ENCODE measurements around the gene DNAJC28.
"Not testable (repeated sequence)": the region's sequence is repeated elsewhere in the genome, so short reads cannot be mapped to it uniquely, and the experiment has no call there.

Gene DNAJC28

GRCh38 chr21:33481314-33481943, 10.1 kb downstream of the DNAJC28 start:
- no peak for DNase-seq (ENCODE audit: low spot score)

DNA sequence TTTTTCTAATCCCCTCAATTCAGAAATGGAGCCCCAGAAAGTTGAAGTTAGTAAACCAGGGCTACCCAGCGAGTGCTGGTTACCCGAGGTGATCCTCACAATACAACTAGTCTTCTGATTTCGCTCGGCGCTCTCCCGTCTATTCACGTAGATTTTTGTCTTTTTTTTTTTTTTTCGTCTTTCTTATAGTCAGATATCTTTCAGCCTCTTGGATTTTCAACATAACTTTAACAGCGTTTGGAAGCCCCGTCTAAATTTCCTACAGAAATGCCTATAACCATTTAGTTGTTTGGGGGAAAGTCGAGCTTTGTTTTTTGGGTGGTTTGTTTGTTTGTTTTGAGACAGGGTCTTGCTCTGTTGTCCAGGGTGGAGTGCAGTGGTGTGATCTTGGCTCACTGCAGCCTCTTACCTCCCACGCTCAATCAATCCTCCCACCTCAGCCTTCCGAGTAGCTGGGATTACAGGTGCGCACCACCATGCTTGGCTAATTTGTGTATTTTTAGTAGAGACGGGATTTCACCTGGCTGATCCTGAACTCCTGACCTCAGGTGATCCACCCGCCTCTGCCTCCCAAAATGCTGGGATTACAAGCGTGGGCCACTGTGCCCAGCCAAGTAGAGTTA, 10.9 kb downstream of the DNAJC28 start:
- DNase-seq (ENCODE audit: low spot score), result no peak

DNA sequence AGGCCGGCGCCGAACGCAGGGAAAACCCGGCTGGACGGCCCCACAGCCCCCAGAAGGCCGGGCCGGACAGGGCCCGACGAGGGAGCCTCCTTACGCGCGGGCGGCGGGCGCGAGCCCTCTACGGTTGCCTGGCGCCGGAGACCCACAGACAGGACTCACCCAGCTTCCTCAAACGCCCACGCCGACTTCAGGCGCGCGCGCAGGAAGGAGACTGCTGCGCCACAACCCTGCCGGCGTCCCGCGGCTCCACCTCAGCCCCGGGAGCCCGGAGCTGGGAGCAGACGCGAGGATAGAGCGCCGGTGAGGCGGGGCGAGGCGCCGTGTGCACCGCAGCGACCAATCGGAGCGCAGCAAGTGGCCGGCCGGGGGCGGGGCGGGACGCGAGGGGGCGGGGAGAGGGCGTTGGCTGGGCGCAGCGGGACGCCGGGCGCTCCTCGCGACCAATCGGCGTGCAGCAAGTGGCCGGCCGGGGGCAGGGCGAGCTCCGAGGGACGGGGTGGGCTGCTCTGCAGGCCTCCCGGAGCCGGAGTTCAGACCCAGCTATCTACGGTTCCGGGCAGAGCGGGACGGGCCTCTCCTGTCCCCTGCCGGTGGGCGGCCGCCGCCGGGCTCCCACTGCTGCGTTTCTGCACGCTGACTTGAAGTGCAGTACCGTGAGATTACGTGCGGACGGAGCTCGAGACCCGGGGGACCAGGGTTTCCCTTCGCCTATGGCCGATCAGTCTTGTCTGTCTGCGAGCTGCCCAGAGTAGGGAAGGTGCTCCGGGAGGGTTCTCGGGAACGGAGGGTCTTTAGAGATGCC, 11.6 kb downstream of the DNAJC28 start, which contains the start of gene TMEM50B:
TSS of gene TMEM50B (minus strand) at position 296 of the 802 bp plus-strand sequence. CDS start 11,089 bp downstream, outside the sequence.
- peak; percentile 97 for DNase-seq (ENCODE audit: low spot score)

- DNase-seq (ENCODE audit: low spot score), result peak; percentile 32
These were observed 12.4 kb downstream of the DNAJC28 start for GRCh38 chr21:33478935-33479678.

DNA sequence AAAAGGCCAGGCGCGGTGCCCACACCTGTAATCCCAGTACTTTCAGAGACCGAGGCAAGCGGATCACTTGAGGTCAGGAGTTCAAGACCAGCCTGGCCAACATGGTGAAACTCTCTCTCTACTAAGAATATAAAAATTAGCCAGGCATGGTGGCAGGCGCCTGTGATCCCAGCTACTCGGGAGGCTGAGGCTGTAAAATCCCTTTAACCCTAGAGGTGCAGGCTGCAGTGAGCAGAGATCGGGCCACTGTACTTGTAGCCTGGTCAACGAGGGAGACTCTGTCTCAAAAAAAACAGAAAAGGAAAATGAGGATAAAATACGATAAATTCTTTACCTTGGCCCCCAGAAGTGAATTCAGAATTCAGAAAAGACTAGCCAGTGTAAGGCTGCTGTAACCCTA, 13.3 kb downstream of the DNAJC28 start:
- DNase-seq (ENCODE audit: low spot score), result no peak

DNA sequence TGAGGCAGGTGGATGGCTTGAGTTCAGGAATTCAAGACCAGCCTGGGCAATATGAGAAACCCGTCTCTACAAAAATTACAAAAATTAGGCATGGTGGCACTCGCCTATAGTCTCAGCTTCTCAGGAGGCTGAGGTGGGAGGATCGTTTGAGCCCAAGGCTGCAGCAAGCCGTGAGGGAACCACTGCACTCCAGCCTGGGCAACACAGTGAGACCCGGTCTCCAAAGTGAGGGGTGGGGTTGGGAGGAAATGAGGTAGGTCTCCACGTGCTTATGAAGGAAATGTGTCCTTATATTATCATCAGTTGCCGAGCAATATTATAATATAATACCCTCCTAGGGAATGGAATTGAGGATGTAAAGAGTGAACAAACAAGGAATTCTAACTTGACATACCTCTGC, 14.4 kb downstream of the DNAJC28 start:
- DNase-seq (ENCODE audit: low spot score), result no peak

DNA sequence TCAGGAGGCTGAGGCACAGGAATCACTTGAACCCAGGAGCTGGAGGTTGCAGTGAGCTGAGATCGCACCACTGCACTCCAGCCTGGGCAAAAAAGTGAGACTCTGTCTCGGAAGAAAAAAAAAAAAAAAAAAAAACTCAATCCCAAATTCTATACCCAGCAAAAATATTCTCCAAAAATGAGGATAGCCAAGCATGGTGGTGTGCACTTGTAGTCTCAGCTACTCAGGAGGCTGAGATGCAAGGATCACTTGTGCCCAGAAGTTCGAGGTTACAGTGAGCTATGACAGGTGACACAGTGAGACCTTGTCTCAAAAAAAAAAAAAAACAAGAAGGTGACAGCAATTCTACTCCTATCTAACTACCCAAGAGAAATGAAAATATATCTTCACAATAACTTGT, 18.2 kb downstream of the DNAJC28 start:
- DNase-seq (ENCODE audit: low spot score), result no peak

DNA sequence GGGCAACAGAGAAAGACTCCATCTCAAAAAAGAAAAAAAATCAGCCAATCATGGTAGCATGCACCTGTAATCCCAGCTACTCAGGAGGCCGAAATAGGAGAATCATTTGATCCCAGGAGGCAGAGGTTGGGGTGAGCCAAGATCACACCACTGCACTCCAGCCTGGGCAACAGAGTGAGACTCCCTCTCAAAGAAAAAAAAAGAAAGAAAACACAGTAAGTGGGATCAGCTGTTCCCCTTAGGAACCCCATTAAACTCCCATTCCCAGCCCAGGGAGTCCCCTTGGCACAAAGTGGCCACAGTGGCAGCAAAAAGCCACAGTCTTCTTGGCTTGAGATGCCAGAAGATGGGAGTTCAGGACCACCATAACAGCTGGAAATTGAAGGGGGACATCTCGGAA, 20.8 kb downstream of the DNAJC28 start:
- no peak for DNase-seq (ENCODE audit: low spot score)

DNA sequence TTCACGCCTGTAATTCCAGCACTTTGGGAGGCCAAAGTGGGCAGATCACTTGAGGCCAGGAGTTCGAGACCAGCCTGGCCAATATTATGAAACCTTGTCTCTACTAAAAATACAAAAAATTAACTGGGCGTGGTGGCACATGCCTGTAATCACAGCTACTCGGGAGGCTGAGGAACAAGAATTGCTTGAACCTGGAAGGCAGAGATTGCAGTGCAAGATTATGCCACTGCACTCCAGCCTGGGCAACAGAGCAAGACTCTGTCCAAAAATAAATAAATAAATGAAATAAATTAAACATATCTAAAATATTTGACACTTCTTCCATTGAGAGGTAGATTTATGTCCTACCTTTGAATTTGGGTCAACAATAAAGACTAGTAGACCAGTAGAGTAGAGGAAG, 22.3 kb downstream of the DNAJC28 start:
- not testable (repeated sequence) for DNase-seq (ENCODE audit: low spot score)

GRCh38 chr21:33461538-33462250, 29.8 kb downstream of the DNAJC28 start:
- DNase-seq (ENCODE audit: low spot score), result no peak

DNA sequence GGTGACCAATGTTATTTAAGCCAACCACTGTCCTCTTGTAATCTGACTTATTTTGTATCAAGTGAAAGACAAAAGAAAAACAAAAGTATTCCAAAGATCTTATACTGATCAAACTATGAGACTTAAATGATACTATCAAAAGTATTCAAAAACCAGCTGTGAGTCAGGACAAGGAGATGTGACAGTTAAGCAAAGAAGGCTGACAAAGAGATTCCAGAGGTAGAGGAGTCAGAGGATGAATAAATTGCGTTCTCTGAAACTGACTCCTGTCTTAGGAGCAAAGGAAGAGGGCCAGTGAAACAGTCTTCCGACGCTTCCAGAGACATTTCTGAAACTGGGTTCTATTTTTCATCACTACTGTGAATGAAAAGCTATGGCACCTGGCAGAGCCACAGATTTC, 32.7 kb downstream of the DNAJC28 start:
- DNase-seq (ENCODE audit: low spot score), result no peak

- DNase-seq (ENCODE audit: low spot score), result no peak
These were observed 35.6 kb downstream of the DNAJC28 start for GRCh38 chr21:33455686-33456446.

DNA sequence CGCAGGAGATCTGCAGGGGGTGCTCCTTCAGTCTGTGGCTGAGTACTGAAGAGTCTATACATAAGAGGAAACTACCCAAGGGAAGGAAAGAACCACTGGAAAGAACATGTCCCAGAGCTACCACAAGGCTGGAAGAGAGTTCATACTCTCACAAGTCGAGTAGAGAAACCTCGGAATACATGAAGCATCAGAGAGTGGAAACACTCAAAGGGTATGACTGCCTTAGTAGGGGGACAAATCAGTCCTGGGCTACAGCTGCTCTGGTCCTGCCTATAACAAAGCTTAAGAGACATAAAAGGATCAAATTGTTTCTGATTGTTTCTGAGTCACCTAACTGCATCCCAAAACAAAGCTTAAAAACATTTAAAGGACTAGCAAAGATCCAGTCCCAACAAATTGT, 39.2 kb downstream of the DNAJC28 start:
- DNase-seq (ENCODE audit: low spot score), result no peak

DNA sequence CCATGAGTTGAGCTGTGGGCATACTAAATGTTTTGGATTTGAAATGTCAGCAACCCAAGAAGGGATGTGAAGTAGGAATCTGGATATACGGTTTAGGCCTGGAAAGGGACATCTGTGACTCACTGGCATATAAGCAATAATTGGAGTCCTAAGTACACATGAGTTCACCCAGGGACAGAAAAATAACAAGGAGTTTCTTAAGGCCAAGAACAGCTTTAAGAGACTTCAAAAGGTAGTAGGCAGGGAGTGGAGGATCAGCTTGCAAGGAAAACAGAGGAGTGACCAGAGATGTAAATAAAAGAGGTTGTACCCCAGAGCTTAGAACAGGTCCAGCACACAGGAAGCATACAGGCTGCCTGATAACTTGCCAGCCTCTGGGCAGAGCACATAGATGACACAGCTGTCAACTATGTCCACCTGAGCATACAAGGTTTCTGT, 39.9 kb downstream of the DNAJC28 start:
- DNase-seq (ENCODE audit: low spot score), result no peak

GRCh38 chr21:33449616-33450015, 41.9 kb downstream of the DNAJC28 start:
- no peak for DNase-seq (ENCODE audit: low spot score)

GRCh38 chr21:33446620-33447019, 44.9 kb downstream of the DNAJC28 start:
- DNase-seq (ENCODE audit: low spot score), result not testable (repeated sequence)

DNA sequence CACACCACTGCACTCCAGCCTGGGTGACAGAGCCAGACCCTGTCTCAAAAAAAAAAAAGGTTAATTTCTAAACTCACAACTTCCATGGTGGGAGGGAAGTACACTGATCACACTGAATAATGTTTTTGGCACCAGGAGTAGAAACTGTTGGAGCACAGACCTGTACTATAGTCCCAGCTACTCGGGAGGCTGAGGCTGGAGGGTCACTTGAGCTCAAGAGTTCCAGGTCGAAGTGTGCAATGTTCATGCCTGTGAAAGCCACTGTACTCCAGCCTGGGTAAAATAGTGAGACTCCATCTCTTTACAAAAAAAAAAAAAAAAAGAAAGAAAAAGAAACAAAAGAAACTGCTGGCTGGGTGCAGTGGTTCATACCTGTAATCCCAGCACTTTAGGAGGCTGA, 47.0 kb downstream of the DNAJC28 start:
- no peak for DNase-seq (ENCODE audit: low spot score)

- no peak for DNase-seq (ENCODE audit: low spot score)
These were observed 48.3 kb downstream of the DNAJC28 start for GRCh38 chr21:33443194-33443593.

GRCh38 chr21:33441489-33442477, 49.7 kb downstream of the DNAJC28 start:
- DNase-seq (ENCODE audit: low spot score), result no peak
